Upper lobe of left lung (tissue), 6 donors: ENCODE measurements around the gene SSC5D. TPM values are rescaled to one million over a fixed set of nuclear protein-coding genes. Genes with fewer than 3 reads are reported as not detected.

Experiments used
- ATAC-seq, 2 donors: fragments of 200-7000 bp; cut with Tn5 transposase; one replicate each; pipeline ENCODE4 v1.9.1; 2022; ENCODE audit warnings: mild to moderate bottlenecking in 2 of 2, moderate library complexity in 2 of 2; ENCODE audit not compliant: low FRiP score in 2 of 2
- DNase-seq, 2 donors: peaks; one replicate each; pipeline ENCODE4 v3.0.0-alpha.2; 2019 to 2020
- H3K27ac ChIP-seq, 4 donors: fragments of 200-600 bp; sonication (generic); one replicate each; pipeline ENCODE4 v1.5.1; 2016 to 2019
- H3K27me3 ChIP-seq, 4 donors: fragments of 200-600 bp; sonication (generic); one replicate each; pipeline ENCODE4 v1.5.1; 2017 to 2019
- H3K36me3 ChIP-seq, 4 donors: fragments of 200-600 bp; sonication (generic); one replicate each; pipeline ENCODE4 v1.5.1; 2016 to 2019
- H3K4me1 ChIP-seq, 4 donors: fragments of 200-600 bp; sonication (generic); one replicate each; pipeline ENCODE4 v1.5.1; 2018 to 2019
- H3K4me3 ChIP-seq, 4 donors: fragments of 200-600 bp; sonication (generic); one replicate each; pipeline ENCODE4 v1.5.1; 2017 to 2019; ENCODE audit warnings: mild to moderate bottlenecking in 2 of 4, moderate library complexity in 1 of 4
- H3K9me3 ChIP-seq, 4 donors: fragments of 200-600 bp; sonication (generic); one replicate each; pipeline ENCODE4 v1.5.1; 2018 to 2019
- EP300 ChIP-seq, 4 donors: sonication (generic); formaldehyde crosslinking; IDR thresholded peaks; one replicate each; pipeline ENCODE4 v1.5.1; 2017; ENCODE audit warnings: antibody characterized with exemption in 4 of 4, control low read depth in 2 of 4
- POLR2A ChIP-seq, 4 donors: fragments of 450-650 bp; IDR thresholded peaks; one replicate each; pipeline ENCODE4 v1.5.1; 2016 to 2017; ENCODE audit warnings: antibody characterized with exemption in 4 of 4, mild to moderate bottlenecking in 2 of 4
- POLR2AphosphoS5 ChIP-seq, 2 donors: sonication (generic); formaldehyde crosslinking; IDR thresholded peaks; one replicate each; pipeline ENCODE4 v1.5.1; 2017; ENCODE audit warnings: antibody characterized with exemption in 2 of 2
- WGBS, 2 donors: methylation state at CpG; one replicate each; pipeline ENCODE4 v1.1.5; 2017 to 2018; 5-methylcytosine and 5-hydroxymethylcytosine counted together
- total RNA-seq, 6 donors: library from RNA; depleted of rRNA in 4 of 6; stranded (reverse); fragments of >200 nt in 4 of 6; gene quantifications; one replicate each; pipeline versions ENCODE4 v1.1.0 to v1.2.1, GENCODE V29; 2016 to 2021
- TF ChIP-seq, protein P1 (sequence below), 6 experiments: fragments of 450-650 bp in 4 of 6; fragments of 200-600 bp in 2 of 6; sonication (generic) in 2 of 6; IDR thresholded peaks; one replicate each; pipeline ENCODE4 v1.5.1; 2016 to 2019; ENCODE audit warnings: antibody characterized with exemption in 6 of 6
- donor health status: DM: no; HTN: no; CAD: no; lungs with moderate emphysema.
- donor health status: DM: no; HTN: yes; CAD: no; lungs with severe emphysema.

The SSC5D gene
- total RNA-seq, 6 donors from 2014 or later = 0.39 to 10.1 (median 6.7) TPM

- 12 to 13% methylated on average over 21 to 25 of the region's 27 CpGs for WGBS, 2 donors
- Histone ChIP-seq H3K4me1 (peaks cover 22 to 27% (median 24%) of the 10 kb centered on the region in 4 donors), H3K9me3 (no peaks in the 10 kb centered on the region), H3K27me3 (no peaks in the 10 kb centered on the region), H3K27ac (peak overlapping the region; percentile 58 to 91 (median 88)), H3K4me3 (peak overlapping the region; percentile 70 to 87 (median 79)), H3K36me3 (no peaks in the 10 kb centered on the region)
- no peak for ATAC-seq
- DNase-seq = no peak
- TF ChIP-seq POLR2AphosphoS5 (IDR thresholded peaks at IDR 0.05) = peak; percentile 2 to 68
- no peak for TF ChIP-seq EP300 (IDR thresholded peaks at IDR 0.05)
- TF ChIP-seq, protein P1, sequence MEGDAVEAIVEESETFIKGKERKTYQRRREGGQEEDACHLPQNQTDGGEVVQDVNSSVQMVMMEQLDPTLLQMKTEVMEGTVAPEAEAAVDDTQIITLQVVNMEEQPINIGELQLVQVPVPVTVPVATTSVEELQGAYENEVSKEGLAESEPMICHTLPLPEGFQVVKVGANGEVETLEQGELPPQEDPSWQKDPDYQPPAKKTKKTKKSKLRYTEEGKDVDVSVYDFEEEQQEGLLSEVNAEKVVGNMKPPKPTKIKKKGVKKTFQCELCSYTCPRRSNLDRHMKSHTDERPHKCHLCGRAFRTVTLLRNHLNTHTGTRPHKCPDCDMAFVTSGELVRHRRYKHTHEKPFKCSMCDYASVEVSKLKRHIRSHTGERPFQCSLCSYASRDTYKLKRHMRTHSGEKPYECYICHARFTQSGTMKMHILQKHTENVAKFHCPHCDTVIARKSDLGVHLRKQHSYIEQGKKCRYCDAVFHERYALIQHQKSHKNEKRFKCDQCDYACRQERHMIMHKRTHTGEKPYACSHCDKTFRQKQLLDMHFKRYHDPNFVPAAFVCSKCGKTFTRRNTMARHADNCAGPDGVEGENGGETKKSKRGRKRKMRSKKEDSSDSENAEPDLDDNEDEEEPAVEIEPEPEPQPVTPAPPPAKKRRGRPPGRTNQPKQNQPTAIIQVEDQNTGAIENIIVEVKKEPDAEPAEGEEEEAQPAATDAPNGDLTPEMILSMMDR (IDR thresholded peaks at IDR 0.05) = no peak
- TF ChIP-seq POLR2A (IDR thresholded peaks at IDR 0.05) = peak in 1 of 4 donors; percentile 71
Observed at GRCh38 chr19:55461974-55462626, 26.1 kb upstream of the SSC5D start.

DNA sequence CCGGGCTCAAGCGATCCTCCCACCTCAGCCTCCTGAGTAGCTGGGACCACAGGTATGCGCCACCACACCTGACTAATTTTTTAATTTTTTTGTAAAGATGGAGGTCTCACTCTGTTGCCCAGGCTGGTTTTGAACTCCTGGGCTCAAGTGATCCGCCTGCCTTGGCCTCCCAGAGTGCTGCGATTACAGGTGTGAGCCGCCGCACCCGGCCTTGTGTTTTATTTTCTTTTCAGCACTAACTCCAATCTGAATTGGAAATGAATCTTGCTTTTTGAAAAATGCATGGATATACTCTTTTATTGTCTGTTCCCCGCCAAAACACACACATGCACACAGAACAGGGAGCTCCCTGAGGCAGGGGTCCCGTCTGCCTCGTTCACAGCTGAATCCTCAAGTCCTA, 25.5 kb upstream of the SSC5D start:
- ATAC-seq (no peak), DNase-seq (no peak)
- TF ChIP-seq POLR2A (IDR thresholded peaks at IDR 0.05) (no peak), POLR2AphosphoS5 (IDR thresholded peaks at IDR 0.05) (no peak), EP300 (IDR thresholded peaks at IDR 0.05) (no peak)
- TF ChIP-seq, protein P1 (IDR thresholded peaks at IDR 0.05) = no peak
- no peak overlapping the region for H3K27ac ChIP-seq
- 81 to 90% methylated on average over 11 of the region's 11 CpGs for WGBS, 2 donors
- H3K9me3 ChIP-seq = no peaks in the 10 kb centered on the region
- peaks cover 26 to 30% (median 28%) of the 10 kb centered on the region in 4 donors for H3K4me1 ChIP-seq
- H3K36me3 ChIP-seq = no peaks in the 10 kb centered on the region
- no peak overlapping the region for H3K4me3 ChIP-seq
- H3K27me3 ChIP-seq = no peaks in the 10 kb centered on the region

DNA sequence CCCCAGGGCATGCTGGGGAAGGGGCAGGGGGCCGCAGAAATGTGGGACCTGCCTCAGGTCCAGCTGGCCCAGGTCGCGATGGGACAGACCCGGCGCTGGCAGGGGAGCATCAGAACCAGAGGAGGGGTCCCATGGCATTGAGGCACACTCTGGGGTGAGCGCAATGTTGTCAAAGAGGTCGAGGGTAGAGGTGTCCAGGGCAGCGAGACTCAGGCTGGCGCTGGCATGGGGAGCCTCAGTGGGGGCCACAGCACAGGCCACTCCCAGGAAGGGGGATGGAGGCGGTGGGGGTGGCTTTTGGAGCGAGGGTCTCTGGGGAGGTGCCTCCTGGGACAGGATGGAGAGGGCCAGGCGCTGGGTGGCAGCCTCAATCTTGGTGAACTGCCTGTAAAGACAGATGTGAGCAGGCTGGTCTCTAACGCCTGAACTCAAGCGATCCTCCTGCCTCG, 24.6 kb upstream of the SSC5D start:
- H3K36me3 ChIP-seq = no peaks in the 10 kb centered on the region
- no peaks in the 10 kb centered on the region for H3K9me3 ChIP-seq
- no peaks in the 10 kb centered on the region for H3K27me3 ChIP-seq
- no peak for DNase-seq
- ATAC-seq = no peak
- 78 to 82% methylated on average over 8 to 12 of the region's 15 CpGs for WGBS, 2 donors
- no peak overlapping the region for H3K27ac ChIP-seq
- peaks cover 30 to 35% (median 33%) of the 10 kb centered on the region in 4 donors for H3K4me1 ChIP-seq
- no peak overlapping the region for H3K4me3 ChIP-seq
- TF ChIP-seq, protein P1 (IDR thresholded peaks at IDR 0.05) = no peak

GRCh38 chr19:55464039-55464661, 24.1 kb upstream of the SSC5D start:
- 56 to 76% methylated on average over 9 to 21 of the region's 23 CpGs for WGBS, 2 donors
- ATAC-seq (no peak), DNase-seq (peak in 1 of 2 donors; percentile 79)
- Histone ChIP-seq H3K27ac (no peak overlapping the region), H3K9me3 (no peaks in the 10 kb centered on the region), H3K36me3 (no peaks in the 10 kb centered on the region), H3K27me3 (no peaks in the 10 kb centered on the region), H3K4me1 (peaks cover 30 to 35% (median 33%) of the 10 kb centered on the region in 4 donors), H3K4me3 (no peak overlapping the region)
- TF ChIP-seq POLR2A (IDR thresholded peaks at IDR 0.05) (no peak), EP300 (IDR thresholded peaks at IDR 0.05) (no peak), POLR2AphosphoS5 (IDR thresholded peaks at IDR 0.05) (no peak)
- TF ChIP-seq, protein P1 (IDR thresholded peaks at IDR 0.05) = no peak
